ENCODE measurements around the gene SDF4. TPM values are rescaled to one million over a fixed set of nuclear protein-coding genes. Genes with fewer than 3 reads are reported as not detected.

Gene SDF4
- total RNA-seq, 2 donors from 2014 or later, result 157 to 230 TPM

DNA sequence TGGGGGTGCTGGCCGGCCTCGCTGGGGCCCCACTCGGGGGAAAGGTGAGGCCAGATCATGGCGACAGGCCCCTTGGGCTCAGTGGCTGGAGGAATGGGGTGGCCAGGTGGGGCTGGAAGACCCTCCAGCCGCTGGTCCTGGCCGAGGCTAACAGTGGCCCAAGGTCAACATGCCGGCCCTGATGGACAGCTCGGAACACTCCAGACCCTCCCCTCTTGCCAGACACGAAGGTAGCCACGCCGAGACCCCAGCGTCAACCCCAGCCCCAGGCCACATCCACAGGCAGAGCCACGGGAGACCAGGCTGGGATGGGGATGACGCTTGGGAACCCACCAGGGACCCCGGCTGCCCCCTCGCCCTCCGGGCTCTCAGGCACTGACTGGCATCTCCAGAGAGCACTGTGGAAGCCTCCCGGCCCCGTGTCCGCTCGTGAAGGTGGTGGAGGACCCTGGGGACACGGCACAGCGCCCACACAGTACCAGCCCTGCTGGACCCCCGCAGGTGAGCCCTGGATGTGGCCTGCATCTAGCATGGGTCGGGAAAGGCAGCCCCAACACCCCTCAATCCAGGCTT lies 15.6 kb upstream of the SDF4 start:
- H3K4me1 ChIP-seq (ENCODE audit: control insufficient read depth in 1 of 2, low read depth in 2 of 2), result no peaks in the 10 kb centered on the region
- no peak for ATAC-seq (ENCODE audit: insufficient number of reproducible peaks, low FRiP score, low read depth)
- DNase-seq (ENCODE audit: low spot score), result no peak
- no peak overlapping the region for H3K4me3 ChIP-seq
- TF ChIP-seq, protein P1, sequence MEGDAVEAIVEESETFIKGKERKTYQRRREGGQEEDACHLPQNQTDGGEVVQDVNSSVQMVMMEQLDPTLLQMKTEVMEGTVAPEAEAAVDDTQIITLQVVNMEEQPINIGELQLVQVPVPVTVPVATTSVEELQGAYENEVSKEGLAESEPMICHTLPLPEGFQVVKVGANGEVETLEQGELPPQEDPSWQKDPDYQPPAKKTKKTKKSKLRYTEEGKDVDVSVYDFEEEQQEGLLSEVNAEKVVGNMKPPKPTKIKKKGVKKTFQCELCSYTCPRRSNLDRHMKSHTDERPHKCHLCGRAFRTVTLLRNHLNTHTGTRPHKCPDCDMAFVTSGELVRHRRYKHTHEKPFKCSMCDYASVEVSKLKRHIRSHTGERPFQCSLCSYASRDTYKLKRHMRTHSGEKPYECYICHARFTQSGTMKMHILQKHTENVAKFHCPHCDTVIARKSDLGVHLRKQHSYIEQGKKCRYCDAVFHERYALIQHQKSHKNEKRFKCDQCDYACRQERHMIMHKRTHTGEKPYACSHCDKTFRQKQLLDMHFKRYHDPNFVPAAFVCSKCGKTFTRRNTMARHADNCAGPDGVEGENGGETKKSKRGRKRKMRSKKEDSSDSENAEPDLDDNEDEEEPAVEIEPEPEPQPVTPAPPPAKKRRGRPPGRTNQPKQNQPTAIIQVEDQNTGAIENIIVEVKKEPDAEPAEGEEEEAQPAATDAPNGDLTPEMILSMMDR (IDR thresholded peaks at IDR 0.05), result no peak
- no peaks in the 10 kb centered on the region for H3K36me3 ChIP-seq
- H3K27me3 ChIP-seq (replicated peaks; ENCODE audit: insufficient read depth), result no peaks in the 10 kb centered on the region
- no peaks in the 10 kb centered on the region for H3K9me3 ChIP-seq
- H3K27ac ChIP-seq, result no peak overlapping the region

DNA sequence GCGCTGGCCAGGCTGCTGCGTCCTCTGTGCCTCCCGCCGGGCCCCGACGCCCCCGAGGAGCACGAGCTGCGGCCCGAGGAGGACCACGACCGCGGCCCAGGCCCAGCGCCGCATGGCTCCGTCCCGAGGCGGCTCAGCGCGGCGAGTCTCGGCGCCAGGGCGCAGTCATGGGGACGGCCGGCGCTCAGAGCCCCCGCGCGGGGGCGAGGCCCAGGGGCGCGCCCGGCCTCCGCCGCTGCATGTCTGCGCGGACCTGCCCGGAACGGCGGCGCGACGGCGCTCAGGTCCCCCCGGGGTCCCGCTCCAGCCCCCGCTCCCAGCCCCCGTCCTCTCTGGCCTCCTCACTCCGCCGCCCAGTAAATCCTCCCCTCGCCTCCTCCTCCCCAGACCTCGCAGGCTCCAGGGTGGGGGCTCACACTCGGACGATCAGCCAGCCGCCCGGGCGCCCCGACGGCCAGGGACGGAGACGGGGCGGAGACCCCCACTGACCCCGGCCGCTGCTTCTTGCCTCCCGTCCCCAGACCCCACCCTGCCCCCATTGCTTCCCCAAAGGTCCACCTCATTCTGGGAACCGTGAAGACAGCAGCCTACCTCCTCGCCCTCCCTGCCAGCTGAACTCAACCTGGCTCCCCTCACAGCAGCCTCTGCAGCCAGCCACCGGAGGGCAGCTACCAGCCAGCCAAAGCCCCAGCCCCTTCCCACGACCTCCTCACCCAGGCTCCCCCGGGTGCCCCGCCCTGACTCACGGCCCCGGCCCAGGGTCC lies 15.0 kb upstream of the SDF4 start, which contains the start of gene C1QTNF12:
Gene C1QTNF12 (minus strand): TSS at position 146 of the 764 bp plus-strand sequence. CDS start 32 bp downstream, at position 114.
- Histone ChIP-seq H3K9me3 (no peaks in the 10 kb centered on the region), H3K27me3 (replicated peaks; ENCODE audit: insufficient read depth) (no peaks in the 10 kb centered on the region), H3K4me1 (ENCODE audit: control insufficient read depth in 1 of 2, low read depth in 2 of 2) (no peaks in the 10 kb centered on the region), H3K27ac (no peak within 1 kb of the TSS), H3K36me3 (no peaks in the 10 kb centered on the region), H3K4me3 (no peak within 1 kb of the TSS)
- TF ChIP-seq, protein P1 (IDR thresholded peaks at IDR 0.05), result no peak
- no peak for DNase-seq (ENCODE audit: low spot score)
- no peak for ATAC-seq (ENCODE audit: insufficient number of reproducible peaks, low FRiP score, low read depth)

DNA sequence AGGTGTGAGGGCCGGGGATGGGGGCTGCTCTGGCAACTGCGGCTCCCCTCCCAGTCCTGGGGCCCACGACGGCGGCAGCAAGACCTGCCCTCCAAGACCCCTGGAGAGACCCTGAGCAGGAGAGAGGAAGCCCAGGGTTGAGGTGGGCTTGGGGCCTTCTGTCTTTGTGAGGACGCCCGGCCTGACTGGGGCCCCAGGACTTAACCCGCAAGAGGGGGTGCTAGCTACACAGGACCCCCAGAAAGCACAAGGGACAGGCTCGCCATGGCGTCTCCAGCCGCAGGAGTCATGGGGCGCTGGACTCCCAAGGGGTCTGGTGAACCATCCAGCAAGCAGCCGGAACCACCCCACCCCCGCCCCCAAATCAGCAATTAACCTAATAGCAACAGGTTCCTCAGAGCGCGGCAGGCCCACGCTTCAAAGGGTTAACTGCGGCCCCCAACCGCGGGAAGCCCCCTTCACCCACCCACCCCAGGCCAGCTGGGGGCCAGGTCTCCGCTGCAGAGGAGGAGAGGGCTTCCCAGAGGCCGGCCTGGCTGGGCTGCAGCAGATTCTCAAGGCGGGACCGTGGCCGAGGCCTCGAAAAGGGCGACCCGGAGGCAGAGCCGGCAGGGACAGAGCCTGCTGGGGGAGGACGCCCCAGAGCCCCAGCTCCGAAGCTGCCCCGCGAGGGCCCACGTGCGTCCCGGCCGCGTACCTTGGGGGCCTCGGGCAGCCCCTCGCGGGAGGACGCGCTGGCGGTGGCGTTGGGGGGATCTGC lies 14.2 kb upstream of the SDF4 start:
- no peak for DNase-seq (ENCODE audit: low spot score)
- Histone ChIP-seq H3K36me3 (no peaks in the 10 kb centered on the region), H3K4me3 (no peak overlapping the region), H3K27ac (no peak overlapping the region), H3K27me3 (replicated peaks; ENCODE audit: insufficient read depth) (no peaks in the 10 kb centered on the region), H3K4me1 (ENCODE audit: control insufficient read depth in 1 of 2, low read depth in 2 of 2) (no peaks in the 10 kb centered on the region), H3K9me3 (no peaks in the 10 kb centered on the region)
- TF ChIP-seq, protein P1 (IDR thresholded peaks at IDR 0.05), result no peak
- ATAC-seq (ENCODE audit: insufficient number of reproducible peaks, low FRiP score, low read depth), result no peak

DNA sequence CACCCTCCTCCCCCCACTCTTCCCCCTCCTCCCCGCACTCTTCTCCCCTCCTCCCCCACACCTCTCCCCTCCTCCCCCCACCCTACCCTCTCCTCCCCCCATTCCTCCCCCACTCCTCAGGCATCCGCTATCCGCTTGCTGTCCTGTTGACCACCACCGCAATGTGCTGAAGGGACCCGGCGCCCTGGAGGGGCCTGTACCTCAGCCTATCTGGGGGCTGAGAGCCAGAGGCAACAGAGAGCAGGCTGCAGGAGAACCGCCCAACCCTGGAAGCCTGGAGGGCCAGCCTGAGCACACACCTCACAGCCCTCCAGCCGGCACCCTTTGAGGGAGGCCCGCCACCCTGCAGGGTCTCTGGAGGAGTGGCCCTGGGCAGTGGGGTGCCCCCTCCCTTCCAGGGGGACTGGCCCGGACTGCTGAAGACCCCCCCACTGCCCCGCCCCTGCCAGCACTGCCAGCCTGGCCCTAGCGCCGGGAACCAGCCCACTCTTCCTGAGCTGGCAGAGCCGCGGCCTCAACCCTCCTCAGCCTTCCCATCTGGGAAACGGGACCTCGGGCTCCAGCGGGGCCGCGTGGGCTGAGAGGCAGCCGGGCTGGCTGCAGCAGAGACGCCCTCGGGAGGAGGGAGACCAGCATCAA lies 13.5 kb upstream of the SDF4 start:
- Histone ChIP-seq H3K4me1 (ENCODE audit: control insufficient read depth in 1 of 2, low read depth in 2 of 2) (no peaks in the 10 kb centered on the region), H3K36me3 (no peaks in the 10 kb centered on the region), H3K9me3 (no peaks in the 10 kb centered on the region), H3K27me3 (replicated peaks; ENCODE audit: insufficient read depth) (no peaks in the 10 kb centered on the region), H3K4me3 (no peak overlapping the region), H3K27ac (no peak overlapping the region)
- DNase-seq (ENCODE audit: low spot score), result no peak
- ATAC-seq (ENCODE audit: insufficient number of reproducible peaks, low FRiP score, low read depth), result no peak
- TF ChIP-seq, protein P1 (IDR thresholded peaks at IDR 0.05), result no peak
